K562 treated with DMSO at 1 percent for 12 hours (cell line): ENCODE data around the gene B3GALT2. TPM values are rescaled to one million over a fixed set of nuclear protein-coding genes. Genes with fewer than 3 reads are reported as not detected.

ENCODE experiments used
- total RNA-seq: library from RNA; unstranded; fragments of 300-600 nt; gene quantifications from 2 replicates; pipeline ENCODE4 v1.2.3, GENCODE V29; 2022; ENCODE audit not compliant: insufficient read depth

Gene B3GALT2, protein sequence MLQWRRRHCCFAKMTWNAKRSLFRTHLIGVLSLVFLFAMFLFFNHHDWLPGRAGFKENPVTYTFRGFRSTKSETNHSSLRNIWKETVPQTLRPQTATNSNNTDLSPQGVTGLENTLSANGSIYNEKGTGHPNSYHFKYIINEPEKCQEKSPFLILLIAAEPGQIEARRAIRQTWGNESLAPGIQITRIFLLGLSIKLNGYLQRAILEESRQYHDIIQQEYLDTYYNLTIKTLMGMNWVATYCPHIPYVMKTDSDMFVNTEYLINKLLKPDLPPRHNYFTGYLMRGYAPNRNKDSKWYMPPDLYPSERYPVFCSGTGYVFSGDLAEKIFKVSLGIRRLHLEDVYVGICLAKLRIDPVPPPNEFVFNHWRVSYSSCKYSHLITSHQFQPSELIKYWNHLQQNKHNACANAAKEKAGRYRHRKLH
- total RNA-seq: not detected in 2 replicates

DNA sequence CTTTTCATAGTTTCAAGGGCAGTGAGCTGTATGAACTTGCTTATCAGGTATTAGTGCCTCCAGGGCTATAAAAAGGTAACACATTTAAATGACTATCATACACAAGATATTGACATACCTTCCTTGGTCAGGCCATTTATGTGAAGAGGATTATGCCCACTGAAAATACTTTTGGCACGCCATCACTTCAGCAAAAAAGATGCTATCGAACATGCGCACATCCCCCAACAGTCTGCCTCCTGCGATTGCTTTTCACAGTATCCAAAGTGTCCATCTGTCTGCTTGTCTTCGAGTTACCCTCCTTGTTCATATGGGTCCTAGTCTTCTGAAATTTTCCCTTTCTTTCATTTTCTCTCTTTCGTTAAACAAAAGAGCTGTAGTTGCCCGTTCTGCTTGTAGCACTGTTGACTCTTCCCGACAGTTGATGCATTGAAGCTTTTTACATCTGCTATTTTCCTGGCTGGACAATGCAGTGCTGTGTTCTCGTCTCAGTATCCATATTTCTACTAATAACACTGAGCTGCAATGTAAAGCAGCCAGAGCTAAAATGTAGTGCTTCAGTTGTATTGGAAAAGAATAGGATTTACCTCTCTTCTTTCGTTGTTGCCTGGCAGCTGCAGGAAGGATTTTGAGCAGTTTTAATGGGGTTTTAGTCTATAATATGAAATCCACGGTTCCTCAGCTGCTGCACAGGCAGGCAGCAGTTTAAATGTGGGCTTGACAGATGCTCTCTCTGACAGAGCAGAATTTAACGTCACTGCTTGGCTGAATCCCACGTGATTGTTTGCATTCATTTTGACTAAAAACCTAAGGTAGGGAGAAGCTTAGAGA lies at the start of gene B3GALT2:
TSS of gene B3GALT2 (minus strand) at position 713 of the 831 bp plus-strand sequence. CDS start 5,051 bp downstream, outside the sequence.

Other genes with a start within 250 kb of the B3GALT2 start
- gene UCHL5, start 127.3 kb downstream of the B3GALT2 start, total RNA-seq: 24.3 and 73.3 TPM in 2 replicates
- 19.3 and 43.7 TPM in 2 replicates for gene RO60, start 127.0 kb downstream of the B3GALT2 start, total RNA-seq
- 60.9 and 76.2 TPM in 2 replicates for gene GLRX2, start 81.2 kb downstream of the B3GALT2 start, total RNA-seq
- gene CDC73, start 64.6 kb downstream of the B3GALT2 start, total RNA-seq: 11.8 and 31.4 TPM in 2 replicates